ENCODE measurements around the gene TPTE2. TPM values are rescaled to one million over a fixed set of nuclear protein-coding genes. Genes with fewer than 3 reads are reported as not detected.

TPTE2 gene
- total RNA-seq, 6 experiments from 2014 or later, result not detected

DNA sequence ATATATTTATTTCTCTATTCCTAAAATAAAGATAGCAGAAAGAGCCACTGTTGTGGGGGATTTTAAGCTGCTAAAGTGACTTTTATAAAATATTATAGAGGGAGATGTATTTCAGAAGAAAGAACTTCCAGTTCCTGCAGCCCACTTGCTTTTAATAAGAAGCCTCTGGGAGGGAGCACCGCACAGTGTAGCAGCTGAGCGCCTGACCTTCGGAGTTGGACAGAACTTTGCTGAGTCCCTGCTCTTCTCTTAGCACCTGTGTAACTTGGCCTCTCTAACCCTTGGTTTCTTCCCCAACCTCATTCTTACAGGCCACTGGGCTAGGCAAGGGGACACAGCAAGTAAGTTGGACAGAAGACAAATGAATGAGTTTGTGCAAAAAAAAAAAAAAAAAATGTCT is 34.8 kb upstream of the TPTE2 start:
- Histone ChIP-seq H3K36me3 (no peaks in the 10 kb centered on the region), H3K4me3 (no peak overlapping the region), H3K27me3 (no peaks in the 10 kb centered on the region), H3K4me1 (no peaks in the 10 kb centered on the region), H3K27ac (no peak overlapping the region), H3K9me3 (no peaks in the 10 kb centered on the region)
- TF ChIP-seq POLR2A (IDR thresholded peaks at IDR 0.05) (no peak), CTCF (IDR thresholded peaks at IDR 0.05) (no peak)
- intact Hi-C loops (cut with DNase I), result no loop called here
- DNase-seq (no peak), ATAC-seq (no peak)
- WGBS (ENCODE audit: insufficient coverage, low coverage, low lambda C conversion rate, missing lambda C conversion rate), result 85% methylated on average over 3 of the region's 3 CpGs

DNA sequence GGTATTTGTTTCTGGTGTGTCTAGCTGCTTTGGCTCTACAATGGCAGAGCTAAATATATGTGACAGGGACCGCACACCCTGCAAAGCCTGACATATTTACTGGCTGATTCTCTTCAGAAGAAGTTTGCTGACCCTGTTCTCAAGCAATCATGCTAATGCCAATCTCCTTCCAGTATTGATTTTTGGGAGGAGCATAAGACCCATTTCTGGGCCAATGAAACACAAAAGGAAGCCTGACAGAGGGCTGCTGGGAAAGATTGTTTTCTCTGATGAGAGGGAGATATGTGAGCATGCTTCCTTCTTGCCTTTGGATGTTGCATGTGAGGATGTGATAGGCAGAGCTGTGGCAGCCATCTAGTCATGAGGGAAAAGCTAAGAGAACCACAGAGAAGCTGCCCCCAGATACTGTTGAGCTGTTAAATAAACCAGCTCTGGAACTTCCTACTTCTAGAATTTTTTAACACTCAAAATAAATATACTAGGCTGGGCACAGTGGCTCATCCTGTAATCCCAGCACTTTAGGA is 31.4 kb upstream of the TPTE2 start:
- intact Hi-C loops (cut with DNase I), result no loop called here
- H3K36me3 ChIP-seq, result no peaks in the 10 kb centered on the region
- no peak for ATAC-seq
- TF ChIP-seq POLR2A (IDR thresholded peaks at IDR 0.05) (no peak), CTCF (IDR thresholded peaks at IDR 0.05) (no peak)
- no peaks in the 10 kb centered on the region for H3K9me3 ChIP-seq
- H3K4me3 ChIP-seq, result no peak overlapping the region
- no peak for DNase-seq
- no peak overlapping the region for H3K27ac ChIP-seq
- H3K4me1 ChIP-seq, result no peaks in the 10 kb centered on the region
- H3K27me3 ChIP-seq, result no peaks in the 10 kb centered on the region
- 88% methylated on average over 1 of the region's 1 CpG for WGBS (ENCODE audit: insufficient coverage, low coverage, low lambda C conversion rate, missing lambda C conversion rate)

DNA sequence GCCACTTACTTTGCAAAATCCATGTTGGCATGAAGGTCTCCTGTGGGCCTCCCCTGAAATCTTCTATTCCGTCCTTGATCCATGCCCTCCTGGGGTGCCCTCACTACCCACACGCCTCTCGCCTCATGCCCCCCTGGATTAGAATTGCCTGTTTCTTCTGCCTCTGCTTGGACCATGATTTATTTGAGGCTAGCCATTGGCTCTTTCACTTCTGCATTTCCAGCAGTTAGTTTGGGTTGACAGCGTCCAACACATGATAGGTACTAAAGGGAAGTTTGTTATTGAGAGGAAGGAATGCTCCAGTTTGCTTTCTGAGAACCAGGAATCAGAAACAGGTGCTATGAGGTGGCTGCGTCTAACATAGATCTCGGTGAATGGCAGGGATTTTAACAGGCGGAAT is 30.5 kb upstream of the TPTE2 start:
- intact Hi-C loops (cut with DNase I), result no loop called here
- Histone ChIP-seq H3K27me3 (no peaks in the 10 kb centered on the region), H3K4me1 (peaks cover 0 to 4% (median 0%) of the 10 kb centered on the region in 4 donors), H3K9me3 (no peaks in the 10 kb centered on the region), H3K27ac (no peak overlapping the region), H3K36me3 (no peaks in the 10 kb centered on the region), H3K4me3 (no peak overlapping the region)
- TF ChIP-seq CTCF (IDR thresholded peaks at IDR 0.05) (no peak), POLR2A (IDR thresholded peaks at IDR 0.05) (no peak)
- DNase-seq (no peak), ATAC-seq (no peak)
- 78% methylated on average over 7 of the region's 7 CpGs for WGBS (ENCODE audit: insufficient coverage, low coverage, low lambda C conversion rate, missing lambda C conversion rate)

- no peaks in the 10 kb centered on the region for H3K27me3 ChIP-seq
- H3K9me3 ChIP-seq, result no peaks in the 10 kb centered on the region
- no peak overlapping the region for H3K27ac ChIP-seq
- H3K36me3 ChIP-seq, result no peaks in the 10 kb centered on the region
- peaks cover 0 to 4% (median 0%) of the 10 kb centered on the region in 4 donors for H3K4me1 ChIP-seq
- intact Hi-C loops (cut with DNase I), result no loop called here
- DNase-seq (no peak), ATAC-seq (no peak)
- TF ChIP-seq CTCF (IDR thresholded peaks at IDR 0.05), result no peak
- TF ChIP-seq POLR2A (IDR thresholded peaks at IDR 0.05), result no peak
- H3K4me3 ChIP-seq, result no peak overlapping the region
- 63% methylated on average over 5 of the region's 5 CpGs for WGBS (ENCODE audit: insufficient coverage, low coverage, low lambda C conversion rate, missing lambda C conversion rate)
These were observed 29.1 kb upstream of the TPTE2 start for GRCh38 chr13:19590423-19590822.

DNA sequence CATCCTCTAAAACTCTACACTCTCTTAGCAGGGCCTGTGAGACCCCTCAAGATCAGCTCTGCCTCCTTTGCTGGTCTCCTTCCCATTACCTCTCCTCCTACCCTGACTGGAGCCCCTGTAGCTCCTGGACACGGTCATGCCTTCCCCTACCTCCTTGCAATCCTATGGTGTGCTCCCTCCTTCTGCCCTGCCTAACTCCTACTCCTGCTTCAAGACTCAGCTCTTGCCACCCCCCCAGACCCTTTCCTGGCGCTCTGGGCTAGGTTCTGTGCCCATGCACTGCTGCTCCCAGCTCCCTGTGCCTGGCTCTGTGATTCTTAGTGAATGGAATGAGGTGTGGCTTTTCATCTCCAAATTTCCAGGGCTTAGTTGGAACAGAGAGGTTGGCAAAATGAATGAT is 28.0 kb upstream of the TPTE2 start:
- ATAC-seq, result no peak
- 40% methylated on average over 2 of the region's 2 CpGs for WGBS (ENCODE audit: insufficient coverage, low coverage, low lambda C conversion rate, missing lambda C conversion rate)

More for the DNA sequence above, 28.0 kb upstream of the TPTE2 start:
- Histone ChIP-seq H3K9me3 (no peaks in the 10 kb centered on the region), H3K27ac (no peak overlapping the region), H3K36me3 (no peaks in the 10 kb centered on the region), H3K4me3 (no peak overlapping the region), H3K4me1 (peaks cover 0 to 4% (median 0%) of the 10 kb centered on the region in 4 donors), H3K27me3 (no peaks in the 10 kb centered on the region)
- DNase-seq, result no peak
- no peak for TF ChIP-seq CTCF (IDR thresholded peaks at IDR 0.05)
- no peak for TF ChIP-seq POLR2A (IDR thresholded peaks at IDR 0.05)
- intact Hi-C loops (cut with DNase I), result no loop called here

All from right lobe of liver (tissue), 6 donors.